Panc1 (cell line): ENCODE data around the gene OR2A42.

Source experiments
- CTCF ChIP-seq: fragments of 450-650 bp; IDR thresholded peaks from 2 replicates; pipeline ENCODE4 v1.5.1; 2017; ENCODE audit warnings: mild to moderate bottlenecking
- TCF7L2 ChIP-seq: IDR thresholded peaks from 2 replicates; pipeline ENCODE4 v1.6.1; 2011; ENCODE audit warnings: mild to moderate bottlenecking, low read depth, low read length, inconsistent platforms

GRCh38 chr7:144255471-144255897 lies 16.1 kb upstream of the OR2A42 start:
- TF ChIP-seq CTCF, result no peak
- TF ChIP-seq TCF7L2, result no peak
